Measurements from ENCODE around the gene MIB1. TPM values are rescaled to one million over a fixed set of nuclear protein-coding genes. Genes with fewer than 3 reads are reported as not detected.

Gene MIB1
- total RNA-seq, 1 experiment from 2014 or later = 48.8 TPM

GRCh38 chr18:21911551-21911950 lies 171.0 kb downstream of the MIB1 start:
- H3K14ac ChIP-seq (ENCODE audit: insufficient read depth, low read length) = no peak overlapping the region
- H3K27me3 Mint-ChIP-seq (ENCODE audit: low read depth) = peaks cover 89% of the 10 kb centered on the region
- no peak for DNase-seq

More at GRCh38 chr18:21911551-21911950, 171.0 kb downstream of the MIB1 start:
- Mint-ChIP-seq H3K9me3 (no peaks in the 10 kb centered on the region; a peak in 1 of 5 replicates), H3K36me3 (ENCODE audit: insufficient read depth in 1 of 3, low read depth in 3 of 3) (no peaks in the 10 kb centered on the region), H3K4me1 (peaks cover 5 to 9% of the 10 kb centered on the region in 2 experiments; a peak in 2 of 4 replicates), H3K27ac (no peak overlapping the region), H3K4me3 (no peak overlapping the region)
- Histone ChIP-seq H3K9ac (ENCODE audit: extremely low read depth, insufficient read length, low read length) (no peak overlapping the region), H3K79me2 (ENCODE audit: insufficient read depth, low read length) (no peaks in the 10 kb centered on the region), H2BK12ac (ENCODE audit: insufficient read length, low read depth, low read length) (no peak overlapping the region), H4K91ac (ENCODE audit: insufficient read length, low read depth, low read length) (no peak overlapping the region), H2BK20ac (ENCODE audit: low read depth, low read length, poor library complexity, severe bottlenecking) (no peak overlapping the region), H3K9me3 (ENCODE audit: control insufficient read depth, low read depth, low read length) (no peaks in the 10 kb centered on the region), H2BK120ac (ENCODE audit: low read depth, low read length, poor library complexity, severe bottlenecking) (no peak overlapping the region), H2BK15ac (ENCODE audit: low read depth, low read length) (no peak overlapping the region), H3K4ac (ENCODE audit: low read depth, low read length) (no peak overlapping the region), H2AFZ (ENCODE audit: low read length) (no peak overlapping the region), H3K18ac (ENCODE audit: insufficient read length, low read depth, low read length) (no peak overlapping the region), H3K23me2 (ENCODE audit: insufficient read length, low read depth, low read length, poor library complexity, severe bottlenecking) (no peaks in the 10 kb centered on the region), H3K27ac (ENCODE audit: insufficient read length, low read depth, low read length) (no peak overlapping the region), H3T11ph (ENCODE audit: low read length) (no peak overlapping the region), H3K79me1 (ENCODE audit: insufficient read depth, low read depth, low read length, poor library complexity, severe bottlenecking) (no peaks in the 10 kb centered on the region), H3K56ac (ENCODE audit: insufficient read length, low read depth, low read length) (no peak overlapping the region), H3K4me2 (ENCODE audit: insufficient read depth, insufficient read length, low read length) (no peak overlapping the region), H2AK5ac (ENCODE audit: insufficient read length, low read length) (no peak overlapping the region), H4K8ac (replicated peaks; ENCODE audit: insufficient read length, low read depth, low read length) (no peak overlapping the region), H4K20me1 (ENCODE audit: control insufficient read depth, insufficient read depth, insufficient read length) (no peaks in the 10 kb centered on the region), H2BK5ac (ENCODE audit: insufficient read length, low read length) (no peak overlapping the region), H3K23ac (ENCODE audit: insufficient read length, low read depth, low read length) (no peak overlapping the region), H3K27me3 (ENCODE audit: insufficient read depth, low read length) (peaks cover 10% of the 10 kb centered on the region), H4K5ac (ENCODE audit: insufficient read length, low read depth, low read length) (no peak overlapping the region), H3K4me1 (ENCODE audit: insufficient read depth, low read length) (peaks cover 2% of the 10 kb centered on the region; the same call in 1 of the 2 replicates)
- WGBS (ENCODE audit: extremely low coverage, insufficient read length, low lambda C conversion rate) = no CpG with 5 or more reads among the region's 5 CpGs
- TF ChIP-seq CTCF (conservative IDR thresholded peaks at IDR 0.05) = no peak

Data from H9 (cell line).